Naive thymus-derived CD4-positive, alpha-beta T cell (primary cell): Measurements from ENCODE around the gene TARP.

Source experiments
- ATAC-seq: fragments of 150-1000 bp; cut with Tn5 transposase; 2 replicates; pipeline ENCODE4 v1.10.0; 2021; ENCODE audit warnings: mild to moderate bottlenecking, moderate library complexity
- CTCF ChIA-PET: fragments of 350-600 bp; sonication (Branson Sonifier 250); formaldehyde crosslinking; loops from one replicate; lab custom pipeline; 2021; ENCODE audit warnings: antibody characterized with exemption; lab: Charles Lee
- POLR2A ChIA-PET: fragments of 350-600 bp; sonication (Branson Sonifier 250); formaldehyde crosslinking; loops from one replicate; lab custom pipeline; 2021; ENCODE audit warnings: antibody characterized with exemption, inconsistent platforms; lab: Charles Lee
- DNase-seq, 9 donors: peaks; one replicate each; pipeline versions ENCODE4 v3.0.0 to v3.0.0-alpha.2; 2020 to 2022; ENCODE audit warnings: mixed read lengths in 1 of 9
- H3K27ac ChIP-seq: one replicate; pipeline ENCODE4 v1.7.0; 2013; ENCODE audit warnings: mild to moderate bottlenecking, low read depth, low read length, moderate library complexity
- H3K27me3 ChIP-seq, 2 donors: one replicate each; pipeline ENCODE4 v1.7.0; 2013; ENCODE audit warnings: low read length in 2 of 2, mild to moderate bottlenecking in 2 of 2, moderate library complexity in 2 of 2; ENCODE audit not compliant: control insufficient read depth in 2 of 2, insufficient read depth in 2 of 2
- H3K36me3 ChIP-seq, 3 experiments: 1 replicate in 2 of 3; 2 replicates in 1 of 3; pipeline ENCODE4 v1.7.0; 2013; ENCODE audit warnings: low read length in 3 of 3, mild to moderate bottlenecking in 3 of 3, moderate library complexity in 1 of 3; ENCODE audit not compliant: insufficient read depth in 3 of 3, control insufficient read depth in 2 of 3
- H3K4me1 ChIP-seq, 2 donors: one replicate each; pipeline ENCODE4 v1.7.0; 2013; ENCODE audit warnings: low read length in 2 of 2, mild to moderate bottlenecking in 2 of 2, moderate library complexity in 1 of 2; ENCODE audit not compliant: control insufficient read depth in 2 of 2, insufficient read depth in 2 of 2
- H3K4me3 ChIP-seq: 2 replicates; pipeline ENCODE4 v1.7.0; 2013; ENCODE audit warnings: mild to moderate bottlenecking, low read length
- H3K9me3 ChIP-seq, 3 experiments: 1 replicate in 2 of 3; 2 replicates in 1 of 3; pipeline ENCODE4 v1.7.0; 2013; ENCODE audit warnings: low read length in 3 of 3; ENCODE audit not compliant: control insufficient read depth in 2 of 3
- H3K27ac Mint-ChIP-seq, 9 donors: one replicate each; pipeline ENCODE4 v1.8.0; 2020 to 2022; ENCODE audit warnings: mixed read lengths in 9 of 9, mild to moderate bottlenecking in 8 of 9, moderate library complexity in 5 of 9, inconsistent platforms in 2 of 9
- H3K27me3 Mint-ChIP-seq, 5 donors: one replicate each; pipeline ENCODE4 v1.8.0; 2021 to 2022; ENCODE audit warnings: mixed read lengths in 5 of 5, mild to moderate bottlenecking in 1 of 5
- H3K36me3 Mint-ChIP-seq, 5 donors: one replicate each; pipeline ENCODE4 v1.8.0; 2020 to 2022; ENCODE audit warnings: mixed read lengths in 5 of 5, mild to moderate bottlenecking in 3 of 5, inconsistent platforms in 1 of 5
- H3K4me1 Mint-ChIP-seq, 7 donors: one replicate each; pipeline ENCODE4 v1.8.0; 2020 to 2022; ENCODE audit warnings: mixed read lengths in 7 of 7, mild to moderate bottlenecking in 3 of 7, inconsistent platforms in 1 of 7
- H3K4me3 Mint-ChIP-seq, 10 donors: one replicate each; pipeline ENCODE4 v1.8.0; 2020 to 2022; ENCODE audit warnings: mild to moderate bottlenecking in 10 of 10, mixed read lengths in 10 of 10, moderate library complexity in 6 of 10, inconsistent platforms in 2 of 10
- H3K9me3 Mint-ChIP-seq, 11 donors: one replicate each; pipeline ENCODE4 v1.8.0; 2020 to 2022; ENCODE audit warnings: mixed read lengths in 11 of 11, mild to moderate bottlenecking in 4 of 11, inconsistent platforms in 1 of 11, moderate library complexity in 1 of 11
- intact Hi-C, 2 donors: fragments of 100-400 bp; cut with micrococcal nuclease; formaldehyde crosslinking; loops; one replicate each; pipeline ENCODE4 v1.15.1; 2023

Gene TARP

GRCh38 chr7:38273286-38273995, at the start of gene TARP:
Gene TARP (minus strand): TSS chr7:38273636.
- no peaks in the 10 kb centered on the region for H3K9me3 Mint-ChIP-seq
- Histone ChIP-seq H3K27me3 (no peaks in the 10 kb centered on the region), H3K36me3 (no peaks in the 10 kb centered on the region), H3K27ac (no peak within 1 kb of the TSS), H3K4me3 (no peak within 1 kb of the TSS), H3K9me3 (no peaks in the 10 kb centered on the region), H3K4me1 (no peaks in the 10 kb centered on the region)
- H3K27ac Mint-ChIP-seq: no peak within 1 kb of the TSS
- no peaks in the 10 kb centered on the region for H3K27me3 Mint-ChIP-seq
- peak within 1 kb of the TSS in 8 of 10 donors; percentile 7 to 83 (median 22) for H3K4me3 Mint-ChIP-seq
- H3K4me1 Mint-ChIP-seq: no peaks in the 10 kb centered on the region
- CTCF ChIA-PET: no interaction called here
- H3K36me3 Mint-ChIP-seq: no peaks in the 10 kb centered on the region
- intact Hi-C loops: loop anchor here in 1 of 2 donors (5.0 kb wide), 1 partner anchor 44 kb away; no protein-coding TSS in a partner anchor
- ATAC-seq: no peak
- no peak for DNase-seq
- POLR2A ChIA-PET: no interaction called here

GRCh38 chr7:38323156-38323555, 49.7 kb upstream of the TARP start:
- H3K36me3 ChIP-seq: no peaks in the 10 kb centered on the region
- intact Hi-C loops: no loop called here
- no peak for ATAC-seq
- no peak overlapping the region for H3K4me3 Mint-ChIP-seq
- no peak overlapping the region for H3K27ac ChIP-seq
- H3K9me3 Mint-ChIP-seq: peaks cover 0 to 2% (median 0%) of the 10 kb centered on the region in 11 donors
- ChIA-PET POLR2A (no interaction called here), CTCF (interaction anchor here (1.3 kb wide), 1 partner anchor 12 kb away, joined by 6 read pairs; no protein-coding TSS in a partner anchor)
- no peaks in the 10 kb centered on the region for H3K27me3 Mint-ChIP-seq
- no peaks in the 10 kb centered on the region for H3K9me3 ChIP-seq
- no peak for DNase-seq
- H3K4me1 Mint-ChIP-seq: peaks cover 5 to 65% (median 46%) of the 10 kb centered on the region in 7 donors
- no peak overlapping the region for H3K27ac Mint-ChIP-seq
- H3K4me1 ChIP-seq: peaks cover 24% of the 10 kb centered on the region in 2 donors
- no peak overlapping the region for H3K4me3 ChIP-seq
- H3K36me3 Mint-ChIP-seq: no peaks in the 10 kb centered on the region
- no peaks in the 10 kb centered on the region for H3K27me3 ChIP-seq

- no peaks in the 10 kb centered on the region for H3K27me3 Mint-ChIP-seq
- no peak overlapping the region for H3K27ac Mint-ChIP-seq
- no peak for ATAC-seq
- no peak overlapping the region for H3K4me3 ChIP-seq
- H3K4me1 ChIP-seq: peaks cover 24 to 26% of the 10 kb centered on the region in 2 donors
- no peak overlapping the region for H3K4me3 Mint-ChIP-seq
- no peaks in the 10 kb centered on the region for H3K27me3 ChIP-seq
- no peaks in the 10 kb centered on the region for H3K9me3 ChIP-seq
- H3K36me3 Mint-ChIP-seq: no peaks in the 10 kb centered on the region
- no peak for DNase-seq
- H3K4me1 Mint-ChIP-seq: peaks cover 5 to 64% (median 42%) of the 10 kb centered on the region in 7 donors
- CTCF ChIA-PET: interaction anchor here (0.7 kb wide), 1 partner anchor 52 kb away, joined by 3 read pairs; no protein-coding TSS in a partner anchor
- POLR2A ChIA-PET: no interaction called here
- intact Hi-C loops: no loop called here
- H3K9me3 Mint-ChIP-seq: peaks cover 0 to 2% (median 0%) of the 10 kb centered on the region in 11 donors
- no peak overlapping the region for H3K27ac ChIP-seq
- H3K36me3 ChIP-seq: no peaks in the 10 kb centered on the region
Measured at GRCh38 chr7:38322461-38322860, 49.0 kb upstream of the TARP start.

GRCh38 chr7:38321967-38322366, 48.5 kb upstream of the TARP start:
- H3K4me1 ChIP-seq: peaks cover 24 to 26% of the 10 kb centered on the region in 2 donors

GRCh38 chr7:38321515-38321944, 48.1 kb upstream of the TARP start:
- no peaks in the 10 kb centered on the region for H3K9me3 Mint-ChIP-seq
- ChIA-PET POLR2A (interaction anchor here (0.6 to 1.7 kb wide), 5 partner anchors 10 to 74 kb away, joined by 3 to 7 read pairs (median 4); no protein-coding TSS in a partner anchor), CTCF (interaction anchor here (0.7 to 4.7 kb wide), 6 partner anchors 14 to 100 kb away, joined by 3 to 30 read pairs (median 4); no protein-coding TSS in a partner anchor)
- DNase-seq: no peak
- no peak for ATAC-seq
- no peak overlapping the region for H3K4me3 ChIP-seq
- intact Hi-C loops: loop anchor here in 1 of 2 donors (1.0 kb wide), 1 partner anchor 9 kb away; no protein-coding TSS in a partner anchor
- no peak overlapping the region for H3K27ac ChIP-seq
- H3K36me3 Mint-ChIP-seq: no peaks in the 10 kb centered on the region
- no peaks in the 10 kb centered on the region for H3K27me3 ChIP-seq
- no peaks in the 10 kb centered on the region for H3K36me3 ChIP-seq
- H3K4me3 Mint-ChIP-seq: peak overlapping the region in 9 of 10 donors; percentile 9 to 73 (median 53)
- H3K27ac Mint-ChIP-seq: peak overlapping the region in 7 of 9 donors; percentile 44 to 92 (median 68)
- no peaks in the 10 kb centered on the region for H3K9me3 ChIP-seq
- H3K4me1 Mint-ChIP-seq: peaks cover 5 to 56% (median 33%) of the 10 kb centered on the region in 7 donors
- H3K4me1 ChIP-seq: peaks cover 23 to 24% of the 10 kb centered on the region in 2 donors
- no peaks in the 10 kb centered on the region for H3K27me3 Mint-ChIP-seq

More at GRCh38 chr7:38321967-38322366, 48.5 kb upstream of the TARP start:
- Mint-ChIP-seq H3K27me3 (no peaks in the 10 kb centered on the region), H3K4me1 (peaks cover 5 to 60% (median 38%) of the 10 kb centered on the region in 7 donors), H3K27ac (peak overlapping the region in 1 of 9 donors; percentile 33), H3K9me3 (peaks cover 0 to 2% (median 0%) of the 10 kb centered on the region in 11 donors), H3K4me3 (no peak overlapping the region), H3K36me3 (no peaks in the 10 kb centered on the region)
- H3K36me3 ChIP-seq: no peaks in the 10 kb centered on the region
- DNase-seq (no peak), ATAC-seq (no peak)
- intact Hi-C loops: loop anchor here in 1 of 2 donors (1.0 kb wide), 1 partner anchor 8 kb away; no protein-coding TSS in a partner anchor
- POLR2A ChIA-PET: interaction anchor here (1.1 kb wide), 1 partner anchor 9 kb away, joined by 3 read pairs; no protein-coding TSS in a partner anchor
- H3K4me3 ChIP-seq: no peak overlapping the region
- H3K27ac ChIP-seq: no peak overlapping the region
- H3K27me3 ChIP-seq: no peaks in the 10 kb centered on the region
- CTCF ChIA-PET: interaction anchor here (0.7 to 4.7 kb wide), 5 partner anchors 13 to 100 kb away, joined by 3 to 30 read pairs (median 4); no protein-coding TSS in a partner anchor
- no peaks in the 10 kb centered on the region for H3K9me3 ChIP-seq

- H3K4me1 Mint-ChIP-seq: peaks cover 5 to 56% (median 32%) of the 10 kb centered on the region in 7 donors
- ATAC-seq (no peak), DNase-seq (no peak)
- H3K36me3 Mint-ChIP-seq: no peaks in the 10 kb centered on the region
- intact Hi-C loops: loop anchor here in 1 of 2 donors (1.0 kb wide), 1 partner anchor 9 kb away; no protein-coding TSS in a partner anchor
- H3K27ac Mint-ChIP-seq: peak overlapping the region in 8 of 9 donors; percentile 26 to 92 (median 65)
- Histone ChIP-seq H3K27me3 (no peaks in the 10 kb centered on the region), H3K9me3 (no peaks in the 10 kb centered on the region), H3K27ac (no peak overlapping the region), H3K4me3 (no peak overlapping the region), H3K4me1 (peaks cover 23 to 24% of the 10 kb centered on the region in 2 donors), H3K36me3 (no peaks in the 10 kb centered on the region)
- no peaks in the 10 kb centered on the region for H3K27me3 Mint-ChIP-seq
- ChIA-PET POLR2A (interaction anchor here (0.6 to 1.7 kb wide), 5 partner anchors 10 to 73 kb away, joined by 3 to 7 read pairs (median 4); no protein-coding TSS in a partner anchor), CTCF (interaction anchor here (1.1 to 4.7 kb wide), 5 partner anchors 14 to 99 kb away, joined by 4 to 30 read pairs (median 4); no protein-coding TSS in a partner anchor)
- H3K4me3 Mint-ChIP-seq: peak overlapping the region; percentile 9 to 73 (median 52)
- H3K9me3 Mint-ChIP-seq: no peaks in the 10 kb centered on the region
Measured at GRCh38 chr7:38321050-38321449, 47.6 kb upstream of the TARP start.
